ENCODE results near the gene AKIRIN1. TPM values are rescaled to one million over a fixed set of nuclear protein-coding genes. Genes with fewer than 3 reads are reported as not detected.

Gene AKIRIN1
- total and polyA plus RNA-seq, 2 donors (not counting 3 experiments of a cell fraction or from before 2014, with no cell fraction given) = 28.4 to 43.4 TPM

DNA sequence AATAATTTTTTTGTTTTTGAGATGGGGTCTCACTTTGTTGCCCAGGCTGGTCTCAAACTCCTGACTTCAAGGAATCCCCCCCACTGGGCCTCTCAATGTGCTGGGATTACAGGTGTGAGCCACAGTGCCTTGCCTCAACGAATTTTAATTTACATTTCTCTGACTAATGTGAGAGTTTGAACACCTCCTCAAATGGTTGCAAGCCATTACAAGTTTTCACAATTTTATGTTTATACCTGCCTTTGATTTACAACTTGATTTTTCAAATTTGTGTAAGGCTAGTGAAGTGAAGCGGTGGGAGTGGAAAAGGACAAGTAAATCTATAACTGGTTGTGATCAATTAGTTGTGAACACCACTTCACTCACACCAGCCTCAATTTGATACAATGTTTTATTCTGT, 40.5 kb upstream of the AKIRIN1 start:
- Histone ChIP-seq H3K27ac (ENCODE audit: insufficient read depth, low read depth, low read length) (no peak overlapping the region), H3K4me3 (replicated peaks in 1 of 3; ENCODE audit: insufficient read depth in 1 of 3, low read depth in 1 of 3, low read length in 3 of 3) (no peak overlapping the region), H3K9ac (replicated peaks; ENCODE audit: extremely low read depth, insufficient read depth, low read length) (no peak overlapping the region), H3K36me3 (ENCODE audit: control insufficient read depth in 2 of 2, extremely low read depth in 1 of 2, insufficient read depth in 2 of 2, low read length in 2 of 2) (no peaks in the 10 kb centered on the region), H3K9me3 (replicated peaks; ENCODE audit: control insufficient read depth, insufficient read depth, low read length) (no peaks in the 10 kb centered on the region), H3K27me3 (ENCODE audit: control insufficient read depth in 2 of 2, insufficient read depth in 2 of 2, low read length in 2 of 2) (peaks cover 0 to 1% of the 10 kb centered on the region in 2 experiments), H3K9me1 (replicated peaks; ENCODE audit: control insufficient read depth, extremely low read depth, insufficient read depth, low read length) (no peaks in the 10 kb centered on the region), H4K20me1 (replicated peaks; ENCODE audit: control insufficient read depth, extremely low read depth, insufficient read depth, low read length) (no peaks in the 10 kb centered on the region), H2AFZ (ENCODE audit: low read depth, low read length) (no peak overlapping the region), H3K79me2 (ENCODE audit: control insufficient read depth, insufficient read depth, low read length) (no peaks in the 10 kb centered on the region), H3K4me2 (ENCODE audit: insufficient read depth, low read length) (no peak overlapping the region), H3K4me1 (ENCODE audit: control insufficient read depth, extremely low read depth, insufficient read depth, low read length) (no peaks in the 10 kb centered on the region)
- intact Hi-C loops (cut with micrococcal nuclease) (no loop called here), dilution Hi-C loops (cut with MboI; ENCODE audit: extremely low pct_ligation_motif_present, low sequenced_read_pairs) (no loop called here)
- FAIRE-seq = no peak
- no TSS peak for BruUV-seq (replicated peaks)
- POLR2A ChIA-PET = no interaction called here
- no peak for TF ChIP-seq MYC (IDR thresholded peaks at IDR 0.05; ENCODE audit: low read depth, low read length)
- DNase-seq (ENCODE audit: low read depth, low spot score) = no peak
- CTCF ChIA-PET = no interaction called here

DNA sequence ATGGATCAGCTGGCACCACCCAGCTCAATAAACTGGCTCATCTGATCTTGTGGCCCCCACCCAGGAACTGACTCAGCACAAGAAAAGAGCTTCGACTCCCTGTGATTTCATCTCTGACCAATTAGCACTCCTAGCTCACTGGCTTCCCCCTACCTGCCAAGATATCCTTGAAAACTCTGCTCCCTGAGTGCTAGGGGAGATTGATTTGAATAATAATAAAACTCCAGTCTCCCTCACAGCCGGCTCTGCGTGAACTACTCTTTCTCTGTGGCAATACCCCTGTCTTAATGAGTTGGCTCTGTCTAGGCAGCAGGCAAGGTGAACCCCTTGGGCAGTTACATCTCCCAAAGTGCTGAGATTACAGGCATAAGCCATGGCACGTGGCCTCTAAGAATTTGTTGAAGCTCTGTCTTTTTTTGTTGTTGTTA, 37.6 kb upstream of the AKIRIN1 start:
- no peak overlapping the region for H3K4me3 ChIP-seq (replicated peaks in 1 of 3; ENCODE audit: insufficient read depth in 1 of 3, low read depth in 1 of 3, low read length in 3 of 3)
- no peak overlapping the region for H3K9ac ChIP-seq (replicated peaks; ENCODE audit: extremely low read depth, insufficient read depth, low read length)
- intact Hi-C loops (cut with micrococcal nuclease) (no loop called here), dilution Hi-C loops (cut with MboI; ENCODE audit: extremely low pct_ligation_motif_present, low sequenced_read_pairs) (no loop called here)
- no peaks in the 10 kb centered on the region for H3K9me1 ChIP-seq (replicated peaks; ENCODE audit: control insufficient read depth, extremely low read depth, insufficient read depth, low read length)
- ChIA-PET POLR2A (interaction anchor here (0.5 kb wide), 1 partner anchor 83 kb away, joined by 3 read pairs; no protein-coding TSS in a partner anchor), CTCF (interaction anchor here (0.6 to 1.1 kb wide), 2 partner anchors 57 to 653 kb away, joined by 3 read pairs; no protein-coding TSS in a partner anchor)
- no peaks in the 10 kb centered on the region for H4K20me1 ChIP-seq (replicated peaks; ENCODE audit: control insufficient read depth, extremely low read depth, insufficient read depth, low read length)
- H3K4me2 ChIP-seq (ENCODE audit: insufficient read depth, low read length) = no peak overlapping the region
- no peaks in the 10 kb centered on the region for H3K4me1 ChIP-seq (ENCODE audit: control insufficient read depth, extremely low read depth, insufficient read depth, low read length)
- BruUV-seq (replicated peaks) = no TSS peak
- H3K79me2 ChIP-seq (ENCODE audit: control insufficient read depth, insufficient read depth, low read length) = no peaks in the 10 kb centered on the region
- no peaks in the 10 kb centered on the region for H3K9me3 ChIP-seq (replicated peaks; ENCODE audit: control insufficient read depth, insufficient read depth, low read length)
- peaks cover 0 to 1% of the 10 kb centered on the region in 2 experiments for H3K27me3 ChIP-seq (ENCODE audit: control insufficient read depth in 2 of 2, insufficient read depth in 2 of 2, low read length in 2 of 2)
- no peaks in the 10 kb centered on the region for H3K36me3 ChIP-seq (ENCODE audit: control insufficient read depth in 2 of 2, extremely low read depth in 1 of 2, insufficient read depth in 2 of 2, low read length in 2 of 2)
- FAIRE-seq (no peak), DNase-seq (ENCODE audit: low read depth, low spot score) (no peak)
- no peak overlapping the region for H2AFZ ChIP-seq (ENCODE audit: low read depth, low read length)
- H3K27ac ChIP-seq (ENCODE audit: insufficient read depth, low read depth, low read length) = no peak overlapping the region
- TF ChIP-seq GATA2 (IDR thresholded peaks at IDR 0.05; ENCODE audit: insufficient read depth, insufficient read length, low read depth, low read length) (no peak), JUN (IDR thresholded peaks at IDR 0.05; ENCODE audit: borderline replicate concordance, insufficient read depth, insufficient read length, low read depth) (no peak), EZH2 (IDR thresholded peaks at IDR 0.05; ENCODE audit: borderline replicate concordance, low read depth, low read length, severe bottlenecking) (no peak), POLR2AphosphoS5 (IDR thresholded peaks at IDR 0.05; ENCODE audit: insufficient read depth, low read depth, low read length) (no peak), POLR2A (IDR thresholded peaks at IDR 0.05; ENCODE audit: low read depth, low read length) (no peak), FOS (IDR thresholded peaks at IDR 0.05; ENCODE audit: borderline replicate concordance, insufficient read depth, low read length) (no peak)
- TF ChIP-seq, protein P1, sequence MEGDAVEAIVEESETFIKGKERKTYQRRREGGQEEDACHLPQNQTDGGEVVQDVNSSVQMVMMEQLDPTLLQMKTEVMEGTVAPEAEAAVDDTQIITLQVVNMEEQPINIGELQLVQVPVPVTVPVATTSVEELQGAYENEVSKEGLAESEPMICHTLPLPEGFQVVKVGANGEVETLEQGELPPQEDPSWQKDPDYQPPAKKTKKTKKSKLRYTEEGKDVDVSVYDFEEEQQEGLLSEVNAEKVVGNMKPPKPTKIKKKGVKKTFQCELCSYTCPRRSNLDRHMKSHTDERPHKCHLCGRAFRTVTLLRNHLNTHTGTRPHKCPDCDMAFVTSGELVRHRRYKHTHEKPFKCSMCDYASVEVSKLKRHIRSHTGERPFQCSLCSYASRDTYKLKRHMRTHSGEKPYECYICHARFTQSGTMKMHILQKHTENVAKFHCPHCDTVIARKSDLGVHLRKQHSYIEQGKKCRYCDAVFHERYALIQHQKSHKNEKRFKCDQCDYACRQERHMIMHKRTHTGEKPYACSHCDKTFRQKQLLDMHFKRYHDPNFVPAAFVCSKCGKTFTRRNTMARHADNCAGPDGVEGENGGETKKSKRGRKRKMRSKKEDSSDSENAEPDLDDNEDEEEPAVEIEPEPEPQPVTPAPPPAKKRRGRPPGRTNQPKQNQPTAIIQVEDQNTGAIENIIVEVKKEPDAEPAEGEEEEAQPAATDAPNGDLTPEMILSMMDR (IDR thresholded peaks at IDR 0.05; ENCODE audit: extremely low read depth in 1 of 2, insufficient read depth in 1 of 2, low read depth in 1 of 2, low read length in 2 of 2) = no peak
